Stimulated activated CD4-positive, alpha-beta T cell treated with anti-CD3 and anti-CD28 coated beads, Interleukin-4, amount 100 ng/mL, for 48 hours (primary cell): Measurements from ENCODE around the gene PIAS1.
A peak's percentile ranks its signal among the peaks of the same experiment; 100 is the strongest.
"Not testable (repeated sequence)": the region's sequence is repeated elsewhere in the genome, so short reads cannot be mapped to it uniquely, and the experiment has no call there.

Source experiments
- DNase-seq, 2 donors: peaks; one replicate each; pipeline ENCODE4 v3.0.0-alpha.2; 2020; ENCODE audit warnings: low read depth in 2 of 2

PIAS1 gene

GRCh38 chr15:68053701-68054627 is at the start of gene PIAS1:
Gene PIAS1 (plus strand): TSS chr15:68054315. CDS start chr15:68054327, 12 bp downstream.
- peak; percentile 92 to 94 for DNase-seq

- DNase-seq: not testable (repeated sequence)
Measured at GRCh38 chr15:68007642-68008041, 46.5 kb upstream of the PIAS1 start.

- DNase-seq: no peak
Measured at GRCh38 chr15:68010361-68011153, 43.6 kb upstream of the PIAS1 start.

- DNase-seq: no peak
Measured at GRCh38 chr15:68012911-68013310, 41.2 kb upstream of the PIAS1 start.

- no peak for DNase-seq
Measured at GRCh38 chr15:68014219-68014618, 39.9 kb upstream of the PIAS1 start.

GRCh38 chr15:68015244-68015643 is 38.9 kb upstream of the PIAS1 start:
- DNase-seq: no peak

GRCh38 chr15:68017201-68017600 is 36.9 kb upstream of the PIAS1 start:
- no peak for DNase-seq

GRCh38 chr15:68018797-68019444 is 35.2 kb upstream of the PIAS1 start:
- no peak for DNase-seq

GRCh38 chr15:68019814-68020525 is 34.1 kb upstream of the PIAS1 start:
- no peak for DNase-seq

- DNase-seq: no peak
Measured at GRCh38 chr15:68020685-68021084, 33.4 kb upstream of the PIAS1 start.

- no peak for DNase-seq
Measured at GRCh38 chr15:68022061-68022460, 32.1 kb upstream of the PIAS1 start.

GRCh38 chr15:68023307-68024101 is 30.6 kb upstream of the PIAS1 start:
- DNase-seq: no peak

- no peak for DNase-seq
Measured at GRCh38 chr15:68025835-68026424, 28.2 kb upstream of the PIAS1 start.

GRCh38 chr15:68027388-68027787 is 26.7 kb upstream of the PIAS1 start:
- DNase-seq: no peak

- no peak for DNase-seq
Measured at GRCh38 chr15:68028137-68028887, 25.8 kb upstream of the PIAS1 start.

GRCh38 chr15:68028888-68029207 is 25.3 kb upstream of the PIAS1 start:
- DNase-seq: no peak

GRCh38 chr15:68029959-68030358 is 24.2 kb upstream of the PIAS1 start:
- no peak for DNase-seq

- DNase-seq: no peak
Measured at GRCh38 chr15:68031404-68031803, 22.7 kb upstream of the PIAS1 start.

- DNase-seq: no peak
Measured at GRCh38 chr15:68032672-68033071, 21.4 kb upstream of the PIAS1 start.

GRCh38 chr15:68034081-68034480 is 20.0 kb upstream of the PIAS1 start:
- DNase-seq: no peak
